ENCODE results near the gene ATXN7L1. TPM values are rescaled to one million over a fixed set of nuclear protein-coding genes. Genes with fewer than 3 reads are reported as not detected.
A peak's percentile ranks its signal among the peaks of the same experiment; 100 is the strongest.

Gene ATXN7L1
- total RNA-seq, 4 donors from 2014 or later: 12.3 to 28.8 (median 21.0) TPM

DNA sequence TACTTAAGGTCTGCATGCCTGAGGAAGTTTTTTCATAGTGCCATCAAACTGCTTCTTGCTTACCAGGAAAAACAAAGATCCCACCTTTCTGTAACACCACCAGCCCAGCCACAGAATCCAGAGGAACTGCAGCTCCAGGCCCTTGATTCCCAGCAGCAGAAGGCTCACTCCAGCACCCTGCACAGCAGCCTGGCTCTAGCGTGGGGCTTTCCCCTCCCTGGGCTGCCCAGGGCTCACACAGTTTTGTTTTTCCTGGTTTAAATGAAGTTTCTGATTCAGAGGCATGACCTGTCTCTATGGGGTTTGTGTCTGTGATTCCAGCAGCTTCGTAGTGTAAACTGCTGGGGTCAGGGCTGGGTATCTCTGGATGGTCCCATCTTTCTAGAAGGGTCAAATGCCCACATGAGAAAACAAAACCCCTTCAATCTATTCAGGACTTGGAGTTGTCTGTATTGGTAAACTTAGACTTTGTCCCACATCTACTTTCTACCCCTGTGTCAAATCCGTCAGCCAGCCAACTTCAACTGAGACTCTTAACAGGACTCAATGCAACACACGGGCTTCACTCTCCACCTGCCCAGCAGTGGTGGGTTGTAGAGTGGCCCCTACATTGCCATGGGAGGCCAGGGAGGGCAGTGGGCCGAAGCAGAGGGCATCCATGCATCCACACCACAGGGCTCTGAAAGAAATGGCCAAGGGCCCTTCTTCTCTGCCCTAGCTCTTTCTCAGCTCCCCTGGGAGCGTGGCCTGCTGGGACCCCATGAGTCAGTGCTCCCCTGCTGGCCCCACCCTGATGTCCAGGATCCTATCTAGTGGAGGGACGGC lies 73.6 kb downstream of the ATXN7L1 start:
- in situ Hi-C loops (cut with MboI; ENCODE audit: low pct_ligation_motif_present in 1 of 4, low pct_unique_long_range_greater_than_20kb in 1 of 4, low sequenced_read_pairs in 3 of 4): no loop called here
- TF ChIP-seq CTCF (IDR thresholded peaks at IDR 0.05): no peak
- no peak for TF ChIP-seq POLR2AphosphoS5 (IDR thresholded peaks at IDR 0.05)
- TF ChIP-seq POLR2A (IDR thresholded peaks at IDR 0.05): no peak
- TF ChIP-seq EP300 (IDR thresholded peaks at IDR 0.05; ENCODE audit: low read depth): no peak
- Histone ChIP-seq H3K9me3 (no peaks in the 10 kb centered on the region), H3K36me3 (no peaks in the 10 kb centered on the region), H3K4me3 (no peak overlapping the region), H3K4me1 (peaks cover 0 to 40% (median 10%) of the 10 kb centered on the region in 4 donors), H3K27me3 (no peaks in the 10 kb centered on the region), H3K27ac (no peak overlapping the region)
- 47 to 57% methylated on average over 2 to 7 of the region's 7 CpGs for WGBS, 2 donors (ENCODE audit: low coverage in 1 of 2)
- no peak for DNase-seq
- intact Hi-C loops (cut with DNase I; ENCODE audit: low total_unique reads): no loop called here

GRCh38 chr7:105800849-105801534 lies 75.4 kb downstream of the ATXN7L1 start:
- no peaks in the 10 kb centered on the region for H3K27me3 ChIP-seq
- in situ Hi-C loops (cut with MboI; ENCODE audit: low pct_ligation_motif_present in 1 of 4, low pct_unique_long_range_greater_than_20kb in 1 of 4, low sequenced_read_pairs in 3 of 4): no loop called here
- intact Hi-C loops (cut with DNase I; ENCODE audit: low total_unique reads): no loop called here
- no peak for TF ChIP-seq POLR2AphosphoS5 (IDR thresholded peaks at IDR 0.05)
- no peak for TF ChIP-seq CTCF (IDR thresholded peaks at IDR 0.05)
- no peak for TF ChIP-seq POLR2A (IDR thresholded peaks at IDR 0.05)
- no peak for TF ChIP-seq EP300 (IDR thresholded peaks at IDR 0.05; ENCODE audit: low read depth)
- 79 to 91% methylated on average over 5 to 6 of the region's 6 CpGs for WGBS, 2 donors (ENCODE audit: low coverage in 1 of 2)
- no peaks in the 10 kb centered on the region for H3K36me3 ChIP-seq
- peak overlapping the region in 1 of 4 donors; percentile 68 for H3K27ac ChIP-seq
- H3K4me1 ChIP-seq: peaks cover 0 to 31% (median 12%) of the 10 kb centered on the region in 4 donors
- no peak for DNase-seq
- no peak overlapping the region for H3K4me3 ChIP-seq
- no peaks in the 10 kb centered on the region for H3K9me3 ChIP-seq

- no peak overlapping the region for H3K4me3 ChIP-seq
- no peaks in the 10 kb centered on the region for H3K27me3 ChIP-seq
- in situ Hi-C loops (cut with MboI; ENCODE audit: low pct_ligation_motif_present in 1 of 4, low pct_unique_long_range_greater_than_20kb in 1 of 4, low sequenced_read_pairs in 3 of 4) (no loop called here), intact Hi-C loops (cut with DNase I; ENCODE audit: low total_unique reads) (no loop called here)
- no peaks in the 10 kb centered on the region for H3K36me3 ChIP-seq
- no peaks in the 10 kb centered on the region for H3K9me3 ChIP-seq
- 0 to 64% methylated on average over 1 to 3 of the region's 3 CpGs for WGBS, 2 donors (ENCODE audit: low coverage in 1 of 2)
- peak overlapping the region; percentile 25 to 68 (median 54) for H3K27ac ChIP-seq
- H3K4me1 ChIP-seq: peaks cover 0 to 32% (median 12%) of the 10 kb centered on the region in 4 donors
- no peak for DNase-seq
- TF ChIP-seq POLR2AphosphoS5 (IDR thresholded peaks at IDR 0.05): no peak
- no peak for TF ChIP-seq EP300 (IDR thresholded peaks at IDR 0.05; ENCODE audit: low read depth)
Observed at GRCh38 chr7:105800442-105800841, 76.0 kb downstream of the ATXN7L1 start.

- H3K9me3 ChIP-seq: no peaks in the 10 kb centered on the region
- peak overlapping the region; percentile 25 to 68 (median 54) for H3K27ac ChIP-seq
- intact Hi-C loops (cut with DNase I; ENCODE audit: low total_unique reads) (loop anchor here (10.0 kb wide), 1 partner anchor 355 kb away; no protein-coding TSS in a partner anchor), in situ Hi-C loops (cut with MboI; ENCODE audit: low pct_ligation_motif_present in 1 of 4, low pct_unique_long_range_greater_than_20kb in 1 of 4, low sequenced_read_pairs in 3 of 4) (no loop called here)
- no peaks in the 10 kb centered on the region for H3K36me3 ChIP-seq
- 74 to 100% methylated on average over 1 to 7 of the region's 7 CpGs for WGBS, 2 donors (ENCODE audit: low coverage in 1 of 2)
- no peak for DNase-seq
- no peaks in the 10 kb centered on the region for H3K27me3 ChIP-seq
- no peak overlapping the region for H3K4me3 ChIP-seq
- H3K4me1 ChIP-seq: peaks cover 0 to 32% (median 14%) of the 10 kb centered on the region in 4 donors
- TF ChIP-seq POLR2AphosphoS5 (IDR thresholded peaks at IDR 0.05): no peak
- no peak for TF ChIP-seq POLR2A (IDR thresholded peaks at IDR 0.05)
- TF ChIP-seq CTCF (IDR thresholded peaks at IDR 0.05): no peak
- no peak for TF ChIP-seq EP300 (IDR thresholded peaks at IDR 0.05; ENCODE audit: low read depth)
Observed at GRCh38 chr7:105799677-105800076, 76.7 kb downstream of the ATXN7L1 start.
